HG03196 (cell line): Measurements from ENCODE around the gene RBM4B.
"Not testable (repeated sequence)": the region's sequence is repeated elsewhere in the genome, so short reads cannot be mapped to it uniquely, and the experiment has no call there.

Experiments
- ATAC-seq: cut with Tn5 transposase; IDR thresholded peaks from one replicate; pipeline ENCODE4 v1.9.1; 2021; ENCODE audit not compliant: unreplicated experiment

RBM4B gene

DNA sequence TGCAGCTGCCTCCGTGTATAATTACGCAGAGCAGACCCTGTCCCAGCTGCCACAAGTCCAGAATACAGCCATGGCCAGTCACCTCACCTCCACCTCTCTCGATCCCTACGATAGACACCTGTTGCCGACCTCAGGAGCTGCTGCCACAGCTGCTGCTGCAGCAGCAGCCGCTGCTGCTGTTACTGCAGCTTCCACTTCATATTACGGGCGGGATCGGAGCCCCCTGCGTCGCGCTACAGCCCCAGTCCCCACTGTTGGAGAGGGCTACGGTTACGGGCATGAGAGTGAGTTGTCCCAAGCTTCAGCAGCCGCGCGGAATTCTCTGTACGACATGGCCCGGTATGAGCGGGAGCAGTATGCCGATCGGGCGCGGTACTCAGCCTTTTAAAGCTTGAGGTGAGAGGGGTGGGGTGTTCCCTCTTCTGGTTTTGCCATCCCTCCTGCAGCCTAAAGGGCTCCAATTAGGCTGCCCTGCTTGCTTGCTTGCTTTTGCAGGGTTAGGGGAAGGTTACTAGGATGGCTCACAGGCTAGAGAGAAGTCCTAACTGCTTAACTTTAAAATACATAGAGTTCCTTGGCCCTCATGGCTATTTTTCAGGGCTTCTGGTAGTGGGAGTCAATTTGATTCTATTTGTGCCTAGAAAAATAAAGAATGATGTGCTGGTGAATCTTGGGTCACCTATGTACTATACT is 33.8 kb downstream of the RBM4B start:
- ATAC-seq: no peak

DNA sequence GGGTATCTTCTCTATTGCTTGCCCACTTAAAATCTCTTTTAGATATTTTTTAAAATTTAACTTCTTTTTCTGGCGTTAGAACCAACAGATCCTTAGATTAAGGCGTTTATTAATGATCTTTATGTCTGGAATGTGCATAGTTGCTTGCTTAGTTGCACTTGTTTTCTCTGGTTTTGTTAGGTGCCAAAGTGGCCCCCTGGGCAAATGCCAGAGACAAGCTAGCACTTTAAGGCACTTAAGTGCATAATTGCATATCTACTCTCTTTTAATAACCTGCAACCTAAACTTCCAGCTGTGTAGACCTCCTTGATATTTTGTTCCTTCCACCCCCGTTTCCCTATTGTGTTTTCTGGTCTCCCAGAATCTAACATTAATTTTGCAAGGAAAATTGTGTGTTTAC is 35.9 kb downstream of the RBM4B start:
- ATAC-seq: no peak

DNA sequence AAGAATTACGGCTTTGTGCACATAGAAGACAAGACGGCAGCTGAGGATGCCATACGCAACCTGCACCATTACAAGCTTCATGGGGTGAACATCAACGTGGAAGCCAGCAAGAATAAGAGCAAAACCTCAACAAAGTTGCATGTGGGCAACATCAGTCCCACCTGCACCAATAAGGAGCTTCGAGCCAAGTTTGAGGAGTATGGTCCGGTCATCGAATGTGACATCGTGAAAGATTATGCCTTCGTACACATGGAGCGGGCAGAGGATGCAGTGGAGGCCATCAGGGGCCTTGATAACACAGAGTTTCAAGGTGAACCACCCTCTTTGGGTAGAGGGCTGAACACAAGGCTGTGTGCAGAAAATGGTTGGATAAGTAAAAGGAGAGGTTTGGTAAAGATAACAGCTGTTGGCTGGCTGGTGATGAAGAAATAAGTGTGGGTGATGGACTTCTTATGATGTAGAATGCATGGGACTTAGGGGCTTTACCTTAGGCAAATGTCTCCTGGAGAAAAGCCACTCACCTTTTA is 37.8 kb downstream of the RBM4B start:
- ATAC-seq: not testable (repeated sequence)

DNA sequence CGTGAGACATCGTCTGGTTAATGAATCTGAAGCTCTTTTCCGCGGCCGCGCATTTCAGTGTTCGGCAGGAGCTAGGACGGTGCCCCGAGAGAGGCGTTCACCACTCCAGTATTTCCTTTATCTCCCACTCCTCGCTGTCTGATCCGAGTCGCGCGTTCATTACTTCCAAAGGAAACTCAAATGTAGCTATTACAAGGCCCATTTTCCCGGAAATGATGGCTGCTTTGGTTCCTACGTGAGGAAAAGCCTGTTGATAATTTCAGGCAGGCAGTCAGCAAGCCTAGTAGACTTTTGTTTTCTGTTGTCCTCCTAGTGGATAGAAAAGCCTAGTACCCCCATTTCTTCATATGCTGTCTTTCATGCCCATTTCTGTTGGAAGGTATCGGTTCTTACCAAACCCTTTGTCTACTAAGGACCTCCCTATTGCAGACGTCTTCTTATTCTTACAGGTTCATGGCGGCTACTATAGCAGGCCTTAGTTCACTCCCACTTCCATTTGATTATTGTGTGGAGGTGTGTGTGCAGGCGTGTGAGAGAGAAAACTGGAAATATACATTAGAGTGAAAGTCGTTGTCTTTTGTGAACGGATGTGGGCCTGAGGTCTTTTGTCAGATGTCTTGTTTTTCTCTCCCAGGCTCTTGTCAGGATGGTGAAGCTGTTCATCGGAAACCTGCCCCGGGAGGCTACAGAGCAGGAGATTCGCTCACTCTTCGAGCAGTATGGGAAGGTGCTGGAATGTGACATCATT is 38.4 kb downstream of the RBM4B start:
- ATAC-seq: no peak

DNA sequence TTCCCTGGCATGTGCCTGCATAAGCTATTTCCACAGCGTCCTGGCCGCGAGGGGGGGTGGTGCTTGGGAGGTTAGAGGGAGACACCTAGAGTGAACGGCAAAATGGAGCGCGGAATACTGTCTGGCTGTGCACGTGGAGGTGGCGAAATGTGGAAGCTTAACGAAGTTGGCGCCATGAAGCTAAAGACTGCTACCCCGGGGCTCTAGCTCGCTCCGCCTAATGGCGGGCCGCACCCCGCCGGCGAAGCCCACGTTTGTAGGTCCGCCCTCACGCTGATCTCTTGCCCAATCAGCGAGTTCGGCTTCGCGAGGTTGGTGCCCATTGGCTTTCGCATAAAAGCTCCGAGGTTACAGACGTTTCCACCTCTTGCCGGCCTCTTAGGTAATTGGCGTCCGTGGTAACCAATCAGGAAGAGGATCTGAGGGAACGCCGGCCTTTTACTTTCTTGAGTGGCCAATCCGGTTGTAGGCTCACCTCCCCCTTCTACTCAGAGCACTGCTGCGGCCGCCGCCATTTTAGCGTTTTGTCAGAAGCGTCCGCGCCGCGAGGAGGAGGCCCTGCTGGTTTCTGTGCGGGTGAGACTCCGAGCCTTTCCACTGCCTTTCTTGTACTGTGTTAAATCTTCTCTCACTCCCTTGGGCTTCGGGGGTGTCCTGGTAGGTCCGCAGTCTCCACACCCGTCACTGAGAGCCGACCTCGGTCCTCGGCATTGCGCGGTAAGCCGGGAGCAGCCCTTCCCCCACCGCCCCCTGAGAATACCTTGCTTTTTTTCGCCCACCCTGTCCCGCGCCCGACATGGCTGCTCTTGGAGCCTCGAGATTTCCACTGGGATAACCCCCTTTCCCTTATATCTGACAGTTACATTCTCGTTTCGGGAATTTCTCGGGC is 39.3 kb downstream of the RBM4B start, which contains the start of gene RBM4:
TSS of gene RBM4 (plus strand) at position 527 of the 889 bp plus-strand sequence. CDS start 1,009 bp downstream, outside the sequence.
- peak; percentile 95 for ATAC-seq

DNA sequence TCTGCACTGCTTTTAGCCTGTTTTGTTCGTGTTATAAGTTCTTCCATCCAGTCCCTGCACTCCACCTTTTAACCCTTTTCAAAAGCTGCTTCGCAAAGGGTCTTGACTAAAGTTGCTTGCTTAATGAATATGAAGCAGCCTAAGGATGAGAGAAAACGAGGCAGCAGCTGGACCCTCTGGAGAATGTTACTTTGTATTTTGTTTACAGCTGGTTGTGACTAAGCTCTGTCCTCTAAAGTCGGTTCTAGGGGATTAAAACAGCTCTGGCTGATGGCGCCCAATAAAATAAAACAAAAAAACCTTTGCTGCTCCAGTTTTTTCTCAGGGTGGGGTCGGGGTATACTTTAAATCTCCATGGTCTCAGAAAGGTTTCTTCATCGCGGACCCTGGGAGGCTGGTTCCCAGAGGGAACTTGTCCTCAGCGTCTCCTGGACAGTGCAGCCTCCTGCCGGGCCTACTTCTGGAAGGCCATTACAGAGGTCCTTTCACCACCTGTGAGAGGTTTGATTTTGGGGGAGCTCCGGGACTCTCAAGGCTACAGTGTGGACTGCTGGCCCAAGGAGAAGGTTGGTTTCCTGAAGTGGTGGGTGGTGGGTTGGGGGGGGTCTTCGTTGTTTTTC is 40.0 kb downstream of the RBM4B start:
- no peak for ATAC-seq

DNA sequence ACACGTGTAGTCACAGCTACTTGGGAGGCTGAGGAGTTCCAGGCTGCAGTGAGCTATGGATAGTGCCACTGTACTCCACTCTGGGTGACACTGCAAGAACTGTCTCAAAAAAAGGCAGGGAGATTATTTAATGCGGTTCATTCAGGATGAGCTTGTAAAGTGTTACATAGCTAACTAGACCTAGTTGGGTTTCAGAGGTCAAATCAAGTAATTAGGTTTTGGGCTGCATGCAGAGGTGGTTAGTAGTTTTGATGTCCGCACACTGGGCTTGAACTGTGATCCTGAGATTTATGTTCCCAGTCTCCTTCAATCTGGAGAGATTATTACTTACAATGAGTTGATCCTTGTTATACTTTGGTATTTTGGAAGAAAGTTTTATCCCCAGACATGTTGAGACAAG is 41.3 kb downstream of the RBM4B start:
- ATAC-seq: no peak

DNA sequence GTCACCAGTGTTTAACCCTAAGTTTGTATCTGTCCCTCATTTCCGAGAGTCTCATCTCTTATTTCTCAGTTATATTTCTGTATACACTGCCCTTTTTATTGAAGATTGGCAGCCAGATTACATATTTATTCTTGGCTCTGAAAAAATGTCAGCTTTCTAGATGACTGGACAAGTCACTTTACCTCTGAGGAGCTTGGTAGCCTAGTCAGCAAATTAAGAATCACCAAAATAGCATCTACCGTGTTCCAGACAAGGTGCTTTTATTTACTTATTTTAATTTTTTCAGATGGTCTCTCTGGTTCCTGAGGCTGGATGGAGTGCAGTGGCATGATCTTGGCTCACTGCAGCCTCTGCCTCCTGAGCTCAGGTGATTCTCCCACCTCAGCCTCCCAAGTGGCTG is 44.7 kb downstream of the RBM4B start:
- no peak for ATAC-seq

DNA sequence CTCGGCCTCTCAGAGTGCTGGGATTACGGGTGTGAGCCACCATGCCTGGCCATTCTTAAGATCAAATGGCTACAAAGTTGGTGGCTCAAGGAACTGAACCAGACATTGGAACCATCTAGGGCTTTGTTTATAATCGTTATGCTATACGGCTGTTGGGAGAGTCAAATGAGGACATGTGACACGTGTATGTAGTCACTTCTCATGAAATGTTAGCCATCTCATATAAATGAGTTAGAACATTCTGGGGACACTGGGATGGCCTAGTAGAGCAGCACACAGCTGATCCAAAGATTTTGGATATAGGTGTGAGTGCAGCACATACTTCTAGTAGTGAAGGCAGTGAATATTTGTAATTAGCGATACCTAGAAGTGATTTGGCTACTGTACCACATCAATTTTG is 45.8 kb downstream of the RBM4B start:
- ATAC-seq: no peak

DNA sequence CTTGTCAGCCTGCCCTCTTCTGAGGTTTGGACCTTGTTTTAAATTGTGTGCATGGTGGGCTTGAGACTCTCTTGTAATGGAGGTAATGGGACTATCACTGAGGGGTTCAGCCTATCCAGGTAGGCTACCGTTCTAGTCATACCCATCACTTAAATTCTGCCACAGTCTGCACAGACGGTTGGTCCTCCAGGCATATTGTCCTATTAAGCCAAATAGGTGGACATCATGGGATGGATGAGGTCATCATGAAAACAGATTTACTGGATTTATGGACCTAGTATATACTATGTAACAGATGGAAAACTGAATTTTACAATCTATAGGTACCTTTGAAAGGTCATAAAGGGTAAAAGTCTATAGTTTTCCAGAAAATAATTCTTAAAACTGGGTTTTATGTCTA is 48.3 kb downstream of the RBM4B start:
- ATAC-seq: no peak

DNA sequence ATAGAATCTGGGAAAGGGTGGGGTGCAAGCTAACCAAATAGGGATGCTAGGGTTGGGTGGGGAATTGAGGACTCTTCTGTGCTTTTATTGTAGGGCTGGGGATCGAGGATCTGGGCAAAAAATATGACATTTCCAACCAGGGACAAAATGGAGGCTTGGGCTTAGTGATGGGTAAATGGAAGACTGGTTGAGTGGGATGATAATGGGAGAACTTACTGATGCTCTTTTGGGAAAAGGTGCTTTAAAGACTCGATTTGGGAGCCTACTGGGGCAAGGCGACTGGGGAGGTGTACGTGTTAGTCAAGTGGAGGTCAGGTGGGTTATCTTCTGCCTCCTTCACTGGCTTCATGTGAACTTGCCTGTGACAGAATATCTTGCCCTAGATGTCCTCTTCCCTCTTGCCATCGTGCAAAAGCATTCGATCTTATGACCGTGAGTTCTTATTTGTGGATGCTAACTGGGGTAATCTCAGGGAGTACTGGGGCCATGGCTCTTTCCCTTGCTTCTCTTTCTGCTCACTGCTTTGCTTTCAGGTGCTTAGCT is 49.6 kb downstream of the RBM4B start:
- no peak for ATAC-seq

DNA sequence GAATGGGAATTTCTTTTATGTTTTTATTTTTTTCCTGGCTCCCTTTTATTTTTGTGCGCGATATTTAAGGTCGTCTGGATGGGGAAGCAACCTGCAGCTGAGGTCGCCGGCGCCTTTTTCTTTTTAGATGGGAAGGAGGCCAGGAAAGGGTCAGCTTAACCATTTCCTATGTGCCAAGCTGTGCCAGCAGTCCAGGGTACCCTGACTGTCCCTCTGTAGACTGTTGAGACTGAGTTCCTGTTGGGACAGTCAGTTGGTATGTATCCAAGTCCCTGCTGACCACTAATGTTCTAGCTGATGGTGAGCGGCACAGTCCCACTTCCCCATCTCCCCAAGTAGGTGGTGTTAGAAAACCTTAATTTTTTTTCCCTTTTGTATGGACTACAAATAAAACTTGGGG is 50.8 kb downstream of the RBM4B start:
- no peak for ATAC-seq

DNA sequence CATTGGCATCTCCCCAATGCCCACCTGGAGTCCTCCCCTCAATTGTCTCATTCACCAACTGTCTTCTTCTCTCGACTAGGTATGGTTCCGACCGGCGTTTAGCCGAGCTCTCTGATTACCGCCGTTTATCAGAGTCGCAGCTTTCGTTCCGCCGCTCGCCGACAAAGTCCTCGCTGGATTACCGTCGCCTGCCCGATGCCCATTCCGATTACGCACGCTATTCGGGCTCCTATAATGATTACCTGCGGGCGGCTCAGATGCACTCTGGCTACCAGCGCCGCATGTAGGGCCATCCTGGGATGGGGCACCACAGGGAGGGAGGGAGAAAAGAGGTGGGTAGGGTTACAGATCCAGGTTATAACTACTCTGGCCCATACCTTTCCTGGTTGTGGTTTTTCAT is 51.3 kb downstream of the RBM4B start:
- no peak for ATAC-seq

DNA sequence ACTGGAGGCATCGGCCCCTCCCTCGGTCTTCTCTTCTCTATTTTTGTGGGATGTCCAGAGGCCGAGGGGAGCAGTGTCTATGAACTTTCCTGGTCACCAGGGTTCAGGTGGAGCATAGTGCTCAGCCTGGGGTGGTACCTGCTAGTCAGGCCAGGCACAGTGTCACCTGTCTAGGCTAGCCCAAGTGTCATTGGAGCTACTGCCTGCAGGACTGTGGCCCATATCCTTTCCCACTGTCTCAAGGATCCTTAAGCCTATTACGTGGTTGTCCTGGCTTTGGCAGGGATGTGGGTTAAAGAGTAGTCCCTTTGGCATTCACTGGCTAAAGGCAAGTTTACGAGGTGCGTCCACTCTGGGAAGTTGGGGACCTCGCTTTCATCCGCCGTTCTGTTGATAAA is 51.9 kb downstream of the RBM4B start:
- ATAC-seq: no peak

DNA sequence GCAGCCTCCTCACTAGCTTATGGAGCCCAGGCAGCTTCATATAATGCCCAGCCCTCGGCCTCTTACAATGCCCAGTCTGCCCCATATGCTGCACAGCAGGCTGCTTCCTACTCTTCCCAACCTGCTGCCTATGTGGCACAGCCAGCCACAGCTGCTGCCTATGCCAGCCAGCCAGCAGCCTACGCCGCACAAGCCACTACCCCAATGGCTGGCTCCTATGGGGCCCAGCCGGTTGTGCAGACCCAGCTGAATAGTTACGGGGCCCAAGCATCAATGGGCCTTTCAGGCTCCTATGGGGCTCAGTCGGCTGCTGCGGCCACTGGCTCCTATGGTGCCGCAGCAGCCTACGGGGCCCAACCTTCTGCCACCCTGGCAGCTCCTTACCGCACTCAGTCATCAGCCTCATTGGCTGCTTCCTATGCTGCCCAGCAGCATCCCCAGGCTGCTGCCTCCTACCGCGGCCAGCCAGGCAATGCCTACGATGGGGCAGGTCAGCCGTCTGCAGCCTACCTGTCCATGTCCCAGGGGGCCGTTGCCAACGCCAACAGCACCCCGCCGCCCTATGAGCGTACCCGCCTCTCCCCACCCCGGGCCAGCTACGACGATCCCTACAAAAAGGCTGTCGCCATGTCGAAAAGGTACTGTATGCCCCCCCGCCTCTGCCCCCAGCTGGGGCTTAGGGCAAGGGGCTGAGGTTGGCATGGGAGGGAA is 52.5 kb downstream of the RBM4B start:
- ATAC-seq: no peak

DNA sequence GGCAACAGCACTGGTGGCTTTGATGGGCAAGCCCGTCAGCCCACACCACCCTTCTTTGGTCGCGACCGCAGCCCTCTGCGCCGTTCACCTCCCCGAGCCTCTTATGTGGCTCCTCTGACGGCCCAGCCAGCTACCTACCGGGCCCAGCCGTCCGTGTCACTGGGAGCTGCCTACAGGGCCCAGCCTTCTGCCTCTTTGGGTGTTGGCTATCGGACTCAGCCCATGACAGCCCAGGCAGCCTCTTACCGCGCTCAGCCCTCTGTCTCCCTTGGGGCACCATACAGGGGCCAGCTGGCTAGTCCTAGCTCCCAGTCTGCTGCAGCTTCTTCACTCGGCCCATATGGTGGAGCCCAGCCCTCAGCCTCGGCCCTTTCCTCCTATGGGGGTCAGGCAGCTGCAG is 53.2 kb downstream of the RBM4B start:
- no peak for ATAC-seq

DNA sequence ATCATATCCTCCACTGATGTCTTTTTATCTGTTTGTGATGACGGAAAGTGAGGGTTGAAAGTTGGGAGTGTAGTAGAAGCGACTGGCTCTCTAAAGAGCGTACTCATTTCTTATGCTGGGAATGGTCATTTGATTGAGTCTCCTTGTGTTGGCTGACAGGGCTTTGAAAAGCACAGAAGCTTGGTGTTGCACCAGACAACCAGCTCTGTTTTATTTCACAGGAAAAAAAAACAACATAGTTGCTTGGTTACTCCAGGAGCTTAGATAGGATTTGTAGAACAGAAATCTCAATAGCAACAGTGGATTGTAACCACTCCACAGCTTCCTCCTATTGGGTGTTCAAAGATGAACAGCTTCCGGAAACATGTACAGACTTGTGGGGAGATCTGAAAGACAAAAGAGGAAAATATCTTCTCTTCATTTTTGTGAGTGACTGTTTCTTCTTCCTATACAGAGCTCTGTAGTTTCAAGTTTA is 58.6 kb downstream of the RBM4B start:
- ATAC-seq: no peak

DNA sequence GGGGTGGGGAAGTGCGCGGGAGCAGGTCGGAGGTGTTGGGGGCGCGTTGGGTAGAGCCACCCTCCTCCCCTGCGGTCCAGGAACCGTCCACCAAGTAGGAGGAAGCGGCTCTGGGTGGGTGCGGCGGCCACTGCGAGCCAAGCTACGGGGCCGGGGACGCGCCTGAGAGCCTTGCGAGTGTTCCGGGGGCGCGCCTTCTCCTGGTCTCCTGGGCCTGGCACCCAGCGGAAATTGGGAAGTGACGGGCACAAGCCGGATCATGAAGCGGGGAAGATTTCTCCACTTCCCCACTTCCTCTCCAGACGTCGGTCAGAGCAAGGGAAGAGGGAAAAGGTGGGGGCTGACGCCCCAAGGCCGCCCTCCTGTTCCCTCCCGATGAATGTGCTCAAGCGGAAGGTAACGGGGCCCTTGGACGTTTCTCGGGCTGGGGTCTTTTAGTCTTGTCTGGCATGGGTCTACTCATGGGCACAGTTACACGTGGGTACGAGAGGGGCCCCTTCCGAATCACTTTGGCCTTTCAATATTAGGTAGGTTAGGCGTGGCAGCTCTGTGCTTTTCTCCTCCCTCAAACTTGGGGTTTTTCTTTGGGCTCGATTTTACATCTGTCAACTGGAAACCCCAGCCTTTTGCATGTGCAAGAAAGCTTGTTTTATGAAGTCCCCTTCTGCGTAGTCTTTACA is 60.4 kb downstream of the RBM4B start:
- no peak for ATAC-seq
